Inflammatory macrophage (primary cell): ENCODE data around the gene LDHAL6B.

Source experiments
- DNase-seq, 2 donors: peaks; one replicate each; pipeline ENCODE4 v3.0.0-alpha.2; 2020 to 2022

The LDHAL6B gene

DNA sequence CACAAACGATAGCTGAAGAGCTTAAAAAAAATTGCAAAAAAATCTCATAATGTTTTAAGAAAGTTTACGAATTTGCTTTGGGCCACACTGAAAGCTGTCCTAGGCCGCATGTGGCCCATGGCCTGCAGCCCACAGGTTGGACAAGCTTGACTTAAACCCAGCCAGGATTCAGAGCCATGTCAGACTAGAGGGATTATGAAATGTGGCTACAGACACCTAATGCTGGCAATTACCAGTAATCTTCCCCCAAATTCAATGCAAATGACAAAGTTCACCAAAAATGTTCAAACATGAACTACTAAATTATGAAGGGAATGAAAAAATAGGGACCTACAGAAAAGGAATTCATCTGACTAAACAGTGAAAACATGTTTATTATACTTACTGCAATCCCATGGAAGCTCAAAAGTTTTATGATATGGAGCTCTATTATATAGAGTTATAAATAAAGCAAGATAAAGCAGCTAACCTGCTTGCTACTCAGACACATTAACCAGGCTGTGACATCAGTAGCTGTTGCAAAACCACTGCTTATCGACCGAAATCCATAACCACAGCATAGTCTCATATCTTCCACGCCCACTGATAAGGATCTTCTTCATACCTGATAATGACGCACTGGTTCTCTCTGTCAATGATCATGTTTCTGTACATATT is 49.2 kb downstream of the LDHAL6B start:
- no peak for DNase-seq

DNA sequence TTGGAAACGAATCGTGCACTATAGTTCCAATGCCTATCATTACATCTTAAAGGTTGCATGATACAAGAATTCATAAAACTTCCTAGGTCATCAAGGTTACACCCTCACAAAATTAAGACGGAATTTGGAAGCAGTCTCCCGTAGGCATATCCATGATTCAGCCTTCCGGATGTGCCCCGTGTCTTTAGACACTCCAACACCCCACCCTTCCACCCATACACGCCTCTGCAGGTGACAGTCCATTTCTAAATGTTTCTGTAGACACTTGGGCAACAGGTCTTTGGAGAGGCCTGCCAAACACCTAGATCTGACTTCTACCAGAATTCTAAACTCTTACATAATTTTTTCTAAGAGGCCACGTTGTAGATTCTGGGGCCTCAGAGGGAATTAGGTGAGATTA is 49.8 kb downstream of the LDHAL6B start:
- DNase-seq: no peak

GRCh38 chr15:59257140-59257539 is 50.5 kb downstream of the LDHAL6B start:
- DNase-seq: no peak
